ENCODE measurements around the gene PPP1R9A. TPM values are rescaled to one million over a fixed set of nuclear protein-coding genes. Genes with fewer than 3 reads are reported as not detected.
A peak's percentile ranks its signal among the peaks of the same experiment; 100 is the strongest.

The PPP1R9A gene
- total and polyA plus RNA-seq, 2 donors from 2014 or later: 2.6 to 25.7 TPM

DNA sequence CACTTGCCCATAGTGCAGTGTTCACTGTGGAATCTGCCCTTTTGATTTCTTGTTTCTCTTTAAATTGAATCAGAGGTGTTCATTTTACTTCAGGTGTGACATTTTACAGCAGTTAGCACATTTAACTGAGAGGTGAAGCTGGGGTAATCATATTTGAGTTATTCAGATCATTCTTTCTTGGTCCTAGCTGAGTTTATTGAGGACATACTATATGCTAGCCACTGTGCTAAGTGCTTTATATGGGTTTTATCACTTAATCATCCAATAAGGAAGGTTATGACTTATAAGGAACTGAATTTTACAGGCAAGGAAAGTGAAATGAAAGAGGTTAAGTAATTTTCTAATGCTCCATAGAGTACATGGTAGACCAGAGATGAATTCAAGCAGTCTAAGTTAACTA, 337.2 kb downstream of the PPP1R9A start:
- no peaks in the 10 kb centered on the region for H3K27me3 ChIP-seq (ENCODE audit: control insufficient read depth, insufficient read depth, low read length)
- H3K4me1 ChIP-seq (ENCODE audit: control insufficient read depth in 2 of 3, insufficient read depth in 2 of 3, low read depth in 1 of 3, low read length in 3 of 3): peaks cover 0 to 3% (median 0%) of the 10 kb centered on the region in 3 donors
- no peak overlapping the region for H3K4me3 ChIP-seq (ENCODE audit: low read length in 3 of 3)
- H3K36me3 ChIP-seq (ENCODE audit: control insufficient read depth in 2 of 3, insufficient read depth in 3 of 3, low read length in 3 of 3): no peaks in the 10 kb centered on the region
- no peak for FAIRE-seq
- H3K9ac ChIP-seq (ENCODE audit: low read length in 3 of 3): no peak overlapping the region
- no peak overlapping the region for H3K27ac ChIP-seq (ENCODE audit: low read depth in 2 of 2, low read length in 2 of 2)
- intact Hi-C loops (cut with DNase I): no loop called here
- no peaks in the 10 kb centered on the region for H3K9me3 ChIP-seq (ENCODE audit: control insufficient read depth in 2 of 3, insufficient read depth in 1 of 3, low read length in 3 of 3)
- no peak for DNase-seq
- TF ChIP-seq, protein P1, sequence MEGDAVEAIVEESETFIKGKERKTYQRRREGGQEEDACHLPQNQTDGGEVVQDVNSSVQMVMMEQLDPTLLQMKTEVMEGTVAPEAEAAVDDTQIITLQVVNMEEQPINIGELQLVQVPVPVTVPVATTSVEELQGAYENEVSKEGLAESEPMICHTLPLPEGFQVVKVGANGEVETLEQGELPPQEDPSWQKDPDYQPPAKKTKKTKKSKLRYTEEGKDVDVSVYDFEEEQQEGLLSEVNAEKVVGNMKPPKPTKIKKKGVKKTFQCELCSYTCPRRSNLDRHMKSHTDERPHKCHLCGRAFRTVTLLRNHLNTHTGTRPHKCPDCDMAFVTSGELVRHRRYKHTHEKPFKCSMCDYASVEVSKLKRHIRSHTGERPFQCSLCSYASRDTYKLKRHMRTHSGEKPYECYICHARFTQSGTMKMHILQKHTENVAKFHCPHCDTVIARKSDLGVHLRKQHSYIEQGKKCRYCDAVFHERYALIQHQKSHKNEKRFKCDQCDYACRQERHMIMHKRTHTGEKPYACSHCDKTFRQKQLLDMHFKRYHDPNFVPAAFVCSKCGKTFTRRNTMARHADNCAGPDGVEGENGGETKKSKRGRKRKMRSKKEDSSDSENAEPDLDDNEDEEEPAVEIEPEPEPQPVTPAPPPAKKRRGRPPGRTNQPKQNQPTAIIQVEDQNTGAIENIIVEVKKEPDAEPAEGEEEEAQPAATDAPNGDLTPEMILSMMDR (IDR thresholded peaks at IDR 0.05; ENCODE audit: borderline replicate concordance, extremely low read depth, insufficient read depth): no peak

DNA sequence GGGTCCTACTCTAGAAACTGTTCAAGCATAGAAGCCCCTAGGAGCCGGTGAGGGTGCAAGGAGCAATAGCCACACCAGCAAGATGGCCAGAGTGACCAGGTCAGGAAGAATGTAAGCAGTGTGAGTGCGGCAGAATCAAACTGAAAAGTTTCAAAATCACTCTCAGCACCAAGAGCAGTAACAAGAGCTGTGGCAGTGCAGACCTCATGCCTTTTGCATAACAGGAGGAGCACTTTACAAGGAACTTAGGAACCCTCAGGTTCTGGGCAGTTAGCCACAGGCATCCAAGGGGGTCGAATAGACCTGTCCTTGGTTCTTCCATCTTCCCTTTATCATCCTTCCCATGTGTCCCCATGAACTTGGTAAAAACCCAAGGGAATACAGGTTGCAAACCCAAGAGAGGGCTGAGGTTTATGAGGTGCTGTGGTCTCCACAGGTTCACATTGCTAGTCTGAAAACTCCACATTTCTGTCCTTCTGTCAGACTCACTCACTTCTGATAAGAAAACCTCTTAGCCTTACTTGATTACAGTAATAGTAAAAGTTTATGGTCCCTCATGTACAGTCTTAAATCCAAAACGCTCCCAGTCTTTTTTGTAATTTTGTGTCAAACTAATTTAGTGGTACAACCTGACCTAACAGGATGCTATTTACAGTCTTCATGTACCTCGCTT, 338.6 kb downstream of the PPP1R9A start:
- Histone ChIP-seq H3K27me3 (ENCODE audit: control insufficient read depth, insufficient read depth, low read length) (no peaks in the 10 kb centered on the region), H3K4me1 (ENCODE audit: control insufficient read depth in 2 of 3, insufficient read depth in 2 of 3, low read depth in 1 of 3, low read length in 3 of 3) (peaks cover 0 to 3% (median 0%) of the 10 kb centered on the region in 3 donors), H3K36me3 (ENCODE audit: control insufficient read depth in 2 of 3, insufficient read depth in 3 of 3, low read length in 3 of 3) (no peaks in the 10 kb centered on the region), H3K27ac (ENCODE audit: low read depth in 2 of 2, low read length in 2 of 2) (no peak overlapping the region), H3K9me3 (ENCODE audit: control insufficient read depth in 2 of 3, insufficient read depth in 1 of 3, low read length in 3 of 3) (no peaks in the 10 kb centered on the region), H3K4me3 (ENCODE audit: low read length in 3 of 3) (no peak overlapping the region), H3K9ac (ENCODE audit: low read length in 3 of 3) (no peak overlapping the region)
- FAIRE-seq (no peak), DNase-seq (peak in 4 of 5 donors; percentile 32 to 75 (median 50))
- TF ChIP-seq, protein P1 (IDR thresholded peaks at IDR 0.05; ENCODE audit: borderline replicate concordance, extremely low read depth, insufficient read depth): no peak
- intact Hi-C loops (cut with DNase I): no loop called here

DNA sequence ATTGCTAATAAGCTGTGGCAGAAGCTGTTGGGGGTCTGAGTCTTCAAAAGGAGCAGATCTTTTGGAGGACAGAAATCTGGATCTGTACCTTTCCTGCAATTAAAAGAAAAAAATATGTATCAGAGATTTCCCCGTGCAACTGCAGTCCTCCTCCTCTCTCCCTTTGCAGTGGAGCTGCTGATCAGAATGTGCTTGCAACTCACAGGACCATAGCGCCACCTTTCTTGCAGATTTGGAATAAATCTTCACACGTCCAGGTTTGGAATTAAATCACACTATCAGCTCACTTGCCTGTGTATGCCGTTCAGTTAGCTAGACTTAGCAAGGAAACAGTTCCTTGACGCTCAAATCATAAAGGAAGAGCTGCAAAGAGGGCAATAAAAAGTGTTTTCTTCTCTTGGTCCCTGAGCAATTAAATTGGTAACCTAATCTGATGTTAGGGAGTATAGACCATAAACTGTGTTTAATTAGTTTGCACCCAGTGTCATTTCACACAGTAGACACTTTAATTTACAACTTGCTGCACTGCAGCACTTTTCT, 339.5 kb downstream of the PPP1R9A start:
- peak in 4 of 5 donors; percentile 83 to 96 (median 92) for DNase-seq

More for the DNA sequence above, 339.5 kb downstream of the PPP1R9A start:
- peak; percentile 15 for FAIRE-seq
- no peaks in the 10 kb centered on the region for H3K27me3 ChIP-seq (ENCODE audit: control insufficient read depth, insufficient read depth, low read length)
- intact Hi-C loops (cut with DNase I): no loop called here
- no peaks in the 10 kb centered on the region for H3K9me3 ChIP-seq (ENCODE audit: control insufficient read depth in 2 of 3, insufficient read depth in 1 of 3, low read length in 3 of 3)
- H3K4me3 ChIP-seq (ENCODE audit: low read length in 3 of 3): peak overlapping the region in 1 of 3 donors; percentile 13
- H3K27ac ChIP-seq (ENCODE audit: low read depth in 2 of 2, low read length in 2 of 2): no peak overlapping the region
- H3K36me3 ChIP-seq (ENCODE audit: control insufficient read depth in 2 of 3, insufficient read depth in 3 of 3, low read length in 3 of 3): no peaks in the 10 kb centered on the region
- H3K4me1 ChIP-seq (ENCODE audit: control insufficient read depth in 2 of 3, insufficient read depth in 2 of 3, low read depth in 1 of 3, low read length in 3 of 3): peaks cover 0 to 3% (median 0%) of the 10 kb centered on the region in 3 donors
- TF ChIP-seq, protein P1 (IDR thresholded peaks at IDR 0.05; ENCODE audit: borderline replicate concordance, extremely low read depth, insufficient read depth): peak; percentile 93
- peak overlapping the region in 1 of 3 donors; percentile 1 for H3K9ac ChIP-seq (ENCODE audit: low read length in 3 of 3)
